ENCODE results near the gene ACTRT2.

Gene ACTRT2

GRCh38 chr1:3021233-3021671 is at the start of gene ACTRT2:
Gene ACTRT2, plus strand, starts transcription at chr1:3021467. Its CDS starts 220 bp downstream, at chr1:3021687.
- in situ Hi-C loops (cut with HindIII; ENCODE audit: low sequenced_read_pairs): no loop called here

DNA sequence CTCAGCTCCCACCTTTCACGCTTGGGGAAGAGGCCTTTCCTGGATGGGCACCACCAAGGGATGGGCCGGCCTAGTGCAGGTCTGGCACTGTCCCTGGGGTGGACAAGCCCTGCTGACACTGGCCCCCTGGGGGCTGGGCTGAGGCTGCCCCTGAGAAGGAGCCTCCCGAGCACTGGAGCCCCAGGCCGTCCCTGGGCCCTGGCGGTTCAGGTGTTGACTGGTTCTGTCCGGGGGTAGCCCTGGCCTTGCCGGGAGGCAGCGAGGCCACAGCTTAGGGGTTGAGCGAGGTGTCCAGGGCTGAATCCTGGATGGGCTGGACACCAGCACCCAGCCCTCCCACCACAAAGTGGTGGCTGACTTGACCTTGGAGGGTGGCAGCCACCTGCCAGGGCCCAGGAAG is 49.7 kb upstream of the ACTRT2 start:
- in situ Hi-C loops (cut with HindIII; ENCODE audit: low sequenced_read_pairs): no loop called here

DNA sequence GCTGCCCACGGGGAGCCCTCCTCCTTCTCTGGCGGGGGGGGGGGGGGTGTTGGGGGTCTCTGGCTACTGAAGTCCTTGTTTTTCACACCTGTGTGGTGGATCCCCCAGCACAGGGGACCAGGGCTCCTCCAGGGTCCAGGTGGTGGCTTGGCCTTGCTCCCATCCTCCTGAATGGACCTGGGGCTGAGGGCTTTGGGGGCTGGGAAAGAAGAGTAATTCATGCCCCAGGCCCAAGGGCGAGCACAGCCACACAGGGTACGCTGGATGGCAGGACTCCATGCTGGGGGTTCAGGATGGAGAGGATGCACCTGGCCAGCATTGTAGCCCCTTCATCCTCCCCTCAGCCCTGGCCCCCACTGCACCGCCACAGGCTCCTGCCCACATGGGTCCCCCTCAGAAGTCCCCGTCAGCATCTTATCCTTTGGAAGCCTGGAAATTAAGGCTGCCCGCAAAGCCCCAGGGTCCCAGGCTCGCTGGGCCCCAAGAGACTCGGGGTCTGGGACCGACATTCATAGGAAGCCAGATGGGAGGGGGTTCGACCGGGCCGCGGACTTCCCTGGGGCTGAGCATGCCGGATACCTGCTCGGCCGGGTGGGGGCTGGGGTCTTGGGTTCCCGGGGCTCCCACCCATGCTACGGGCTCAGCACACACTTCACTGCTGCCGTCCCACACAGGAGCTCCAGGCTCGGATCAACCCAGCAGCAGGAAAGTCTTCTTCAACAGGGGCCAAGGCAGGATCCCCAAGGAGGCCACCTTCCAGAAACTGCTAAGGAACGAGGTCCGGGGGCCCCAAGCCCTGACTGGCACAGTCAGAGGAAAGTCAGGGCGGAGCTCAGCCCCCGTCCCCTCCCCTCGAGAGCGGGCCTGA is 49.0 kb upstream of the ACTRT2 start:
- in situ Hi-C loops (cut with HindIII; ENCODE audit: low sequenced_read_pairs): no loop called here

DNA sequence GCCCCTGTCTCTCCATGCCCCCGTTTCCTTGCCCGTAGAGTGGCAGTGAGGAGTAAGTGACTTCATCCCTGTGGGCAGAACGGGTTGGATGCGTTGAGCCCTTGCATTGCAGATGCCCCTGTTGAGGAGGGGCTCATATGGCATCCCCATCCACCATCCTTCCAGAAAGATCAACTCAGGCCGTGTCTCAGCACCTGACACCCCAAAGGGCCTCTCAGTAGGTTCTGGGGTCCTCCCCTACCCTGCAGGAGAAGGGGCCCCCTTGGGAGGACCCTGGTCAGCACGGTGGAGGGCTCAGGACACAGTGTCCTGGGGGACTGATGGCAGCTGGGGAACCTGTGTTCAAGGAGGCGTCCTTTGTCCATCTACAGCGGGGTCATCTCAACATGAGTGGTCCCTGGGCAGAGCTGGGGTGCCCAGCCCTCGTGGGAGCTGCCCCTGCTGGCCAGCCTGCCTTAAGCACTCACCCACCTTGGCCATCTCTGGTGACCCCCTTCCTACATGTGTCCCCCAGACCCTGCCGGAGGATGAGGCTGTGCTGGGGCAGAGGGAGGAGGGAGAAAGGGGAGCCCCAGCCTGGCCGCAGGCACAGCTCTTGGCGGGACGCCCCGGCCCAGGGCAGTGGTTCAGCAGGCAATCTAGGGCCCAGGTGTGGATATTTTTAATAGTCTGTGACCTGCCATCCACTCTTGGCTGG is 48.2 kb upstream of the ACTRT2 start:
- in situ Hi-C loops (cut with HindIII; ENCODE audit: low sequenced_read_pairs): no loop called here

DNA sequence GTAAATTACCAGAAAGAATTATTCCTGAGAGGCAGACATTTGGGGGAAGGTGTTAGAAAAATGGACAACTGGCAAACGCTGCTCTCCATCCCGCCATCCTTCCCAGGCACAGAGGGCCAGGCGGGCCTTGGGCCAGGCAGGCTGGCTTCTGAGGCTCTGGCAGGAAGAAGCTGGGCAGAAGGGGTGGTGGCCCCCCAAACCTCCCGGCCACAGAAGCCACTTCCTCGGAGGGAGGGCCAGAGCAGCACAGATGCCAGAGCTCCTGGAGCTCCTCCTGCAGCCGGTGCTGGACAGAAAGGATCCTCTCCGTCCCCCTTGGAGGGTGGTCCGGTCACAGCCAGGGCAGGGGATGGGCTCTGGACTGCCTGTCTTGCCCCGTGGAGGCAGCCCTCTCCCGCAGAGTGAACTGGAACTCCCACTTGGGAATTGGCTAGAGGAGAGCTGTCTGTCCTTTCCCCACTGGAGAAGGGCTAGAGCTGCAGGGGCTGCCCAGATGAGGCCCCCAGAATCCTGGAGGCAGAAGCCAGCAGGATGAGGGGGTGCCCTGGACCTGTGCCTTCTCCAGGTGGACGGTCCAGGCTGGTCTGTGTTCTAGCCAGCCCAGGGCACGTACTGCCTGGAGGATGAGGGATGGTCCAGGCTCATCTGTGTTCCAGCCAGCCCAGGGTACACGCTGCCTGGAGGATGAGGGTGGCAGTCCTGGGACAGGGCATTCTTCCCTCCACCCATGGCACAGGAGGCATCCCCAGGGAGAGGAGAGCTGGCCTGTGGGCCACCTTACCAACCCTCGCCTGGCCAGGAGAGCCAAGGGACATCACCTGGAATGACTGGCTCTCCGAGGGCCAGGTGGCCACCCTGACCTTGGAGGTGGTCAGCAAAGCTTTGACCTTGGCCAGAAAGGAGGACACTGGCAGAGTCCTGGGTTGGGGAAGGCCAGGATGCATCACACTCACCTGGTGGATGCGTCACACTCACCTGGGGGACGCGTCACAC is 47.4 kb upstream of the ACTRT2 start:
- in situ Hi-C loops (cut with HindIII; ENCODE audit: low sequenced_read_pairs): no loop called here

DNA sequence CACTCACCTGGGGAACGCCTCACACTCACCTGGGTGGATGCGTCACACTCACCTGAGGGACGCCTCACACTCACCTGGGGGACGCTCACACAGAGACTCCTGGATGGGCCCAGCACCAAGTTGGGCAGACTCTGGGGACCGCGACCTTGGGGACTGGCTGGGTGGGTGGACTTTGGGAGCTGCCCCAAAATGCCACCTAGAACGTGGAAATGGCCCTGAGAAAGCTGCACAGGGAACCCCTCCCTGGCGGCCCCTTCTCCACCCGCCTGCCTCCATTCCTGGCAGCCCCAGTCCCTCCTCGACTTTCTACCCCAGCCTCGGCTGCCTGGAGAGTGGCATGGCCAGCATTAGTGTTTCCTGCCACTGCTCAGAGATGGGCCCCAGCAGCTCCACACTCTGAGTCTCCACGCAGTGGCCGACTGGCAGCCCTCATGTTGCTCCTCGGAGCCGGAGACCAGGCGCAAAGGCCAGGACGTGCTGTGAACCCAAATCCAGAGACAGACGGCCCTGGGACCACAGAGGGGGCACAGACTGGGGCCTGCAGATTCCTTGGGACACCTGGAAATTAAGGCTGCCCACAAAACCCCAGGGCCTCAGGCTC is 46.5 kb upstream of the ACTRT2 start:
- in situ Hi-C loops (cut with HindIII; ENCODE audit: low sequenced_read_pairs): no loop called here

- in situ Hi-C loops (cut with HindIII; ENCODE audit: low sequenced_read_pairs): no loop called here
Measured at GRCh38 chr1:2975466-2976179, 45.6 kb upstream of the ACTRT2 start.

- in situ Hi-C loops (cut with HindIII; ENCODE audit: low sequenced_read_pairs): no loop called here
Measured at GRCh38 chr1:2976180-2976562, 45.1 kb upstream of the ACTRT2 start.

DNA sequence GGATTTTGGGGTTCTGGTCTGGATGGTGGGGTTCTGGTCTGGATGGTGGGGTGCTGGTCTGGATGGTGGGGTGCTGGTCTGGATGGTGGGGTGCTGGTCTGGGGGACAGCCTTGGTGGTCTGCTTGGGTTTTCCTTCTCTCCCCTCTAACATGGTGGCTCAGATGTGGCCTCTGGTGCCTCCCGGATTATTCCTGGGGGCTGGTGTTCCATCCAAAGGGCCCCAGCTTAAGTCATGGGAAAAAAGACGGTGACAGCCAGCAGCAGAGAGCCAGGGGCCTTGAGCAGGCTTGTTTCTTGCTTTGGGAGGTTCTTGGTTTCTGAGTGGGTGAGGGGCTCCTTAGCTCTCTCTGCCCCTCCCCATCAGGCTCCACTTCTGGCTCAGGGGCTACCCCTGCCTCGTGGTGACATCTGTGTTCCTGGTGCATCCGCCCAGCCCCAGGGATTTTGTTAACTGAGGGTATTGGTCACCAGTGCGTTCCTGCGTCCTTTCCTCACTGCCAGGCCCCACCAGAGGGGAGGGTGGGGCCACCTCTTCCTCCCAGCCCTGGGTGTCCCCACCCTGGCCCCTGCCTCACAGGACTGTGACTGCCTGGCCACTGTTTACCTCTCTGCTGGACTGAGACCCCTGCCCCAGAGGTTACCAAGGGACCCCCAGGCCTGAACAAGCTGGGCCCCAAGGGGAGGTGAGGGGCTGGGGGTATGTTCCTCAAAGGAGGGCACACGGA is 43.2 kb upstream of the ACTRT2 start:
- in situ Hi-C loops (cut with HindIII; ENCODE audit: low sequenced_read_pairs): no loop called here

- in situ Hi-C loops (cut with HindIII; ENCODE audit: low sequenced_read_pairs): no loop called here
Measured at GRCh38 chr1:2978691-2979190, 42.5 kb upstream of the ACTRT2 start.

GRCh38 chr1:2979191-2980072 is 41.8 kb upstream of the ACTRT2 start:
- in situ Hi-C loops (cut with HindIII; ENCODE audit: low sequenced_read_pairs): no loop called here

DNA sequence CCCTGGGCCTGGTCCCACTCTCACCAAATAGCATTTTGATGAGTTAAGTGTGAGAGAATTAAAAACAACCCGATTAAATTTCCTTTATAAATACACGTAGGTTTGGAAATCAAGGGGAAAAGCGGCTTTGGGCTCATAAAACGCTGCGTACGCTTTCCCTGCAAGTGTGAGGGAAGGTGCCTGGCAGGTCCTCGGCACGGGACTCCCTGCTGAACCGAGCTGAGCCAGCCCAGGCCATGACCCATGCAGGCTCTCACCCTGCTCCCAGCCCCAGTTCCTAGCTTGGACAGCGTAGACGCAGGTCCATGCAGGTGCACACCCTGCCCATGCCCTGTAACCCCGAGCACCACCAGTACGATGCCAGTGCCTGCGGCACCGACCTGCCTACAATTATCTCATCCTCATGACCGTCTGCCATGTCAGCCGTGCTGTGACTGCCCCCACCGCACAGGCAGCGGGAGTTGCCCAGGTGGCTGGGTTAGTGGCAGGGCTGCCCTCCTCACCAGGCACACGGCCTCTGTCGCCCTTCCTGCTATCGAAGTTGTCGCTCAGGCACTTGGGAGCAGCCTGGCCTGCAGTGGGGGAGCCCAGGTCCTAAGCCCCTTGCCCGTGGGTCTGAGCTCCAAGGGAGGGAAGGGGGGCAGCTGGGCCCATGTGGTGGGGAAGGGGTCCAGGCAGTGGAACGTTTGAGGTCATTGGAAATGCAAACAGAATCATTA is 41.0 kb upstream of the ACTRT2 start:
- in situ Hi-C loops (cut with HindIII; ENCODE audit: low sequenced_read_pairs): no loop called here

- in situ Hi-C loops (cut with HindIII; ENCODE audit: low sequenced_read_pairs): no loop called here
Measured at GRCh38 chr1:2980849-2981248, 40.4 kb upstream of the ACTRT2 start.

GRCh38 chr1:2981388-2981787 is 39.9 kb upstream of the ACTRT2 start:
- in situ Hi-C loops (cut with HindIII; ENCODE audit: low sequenced_read_pairs): no loop called here

DNA sequence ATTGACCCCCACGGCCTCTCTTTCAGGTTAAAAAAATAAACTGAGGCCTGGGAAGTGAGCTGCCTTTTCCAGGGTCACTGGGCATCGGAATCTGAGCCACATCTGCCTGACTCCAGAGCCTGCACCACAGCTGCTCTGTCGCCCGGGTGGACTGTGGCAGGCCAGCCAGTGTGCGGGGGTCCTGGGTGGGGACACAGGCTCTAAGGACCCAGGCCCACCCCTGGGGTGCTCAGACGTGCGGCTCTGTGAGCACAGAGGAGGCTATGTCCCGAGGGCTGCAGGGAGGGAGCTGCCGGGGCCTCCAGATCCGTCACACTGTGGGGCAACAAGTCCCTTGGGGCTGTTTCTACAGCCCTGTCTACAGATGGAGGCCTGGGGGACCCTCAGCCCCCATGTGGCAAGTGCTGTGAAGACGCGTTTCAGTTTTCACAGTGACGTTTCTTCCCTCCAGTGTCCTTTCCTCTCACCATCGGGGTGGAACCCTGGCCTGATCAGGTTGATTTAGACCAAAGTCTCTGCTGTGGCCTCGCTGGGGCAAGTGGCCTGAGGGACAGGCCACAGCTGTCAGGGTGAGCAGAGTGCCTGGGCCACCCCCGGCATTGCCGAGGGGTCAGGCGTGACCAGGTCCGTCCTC is 39.2 kb upstream of the ACTRT2 start:
- in situ Hi-C loops (cut with HindIII; ENCODE audit: low sequenced_read_pairs): no loop called here

GRCh38 chr1:2982615-2983318 is 38.5 kb upstream of the ACTRT2 start:
- in situ Hi-C loops (cut with HindIII; ENCODE audit: low sequenced_read_pairs): no loop called here
